T-helper 22 cell (primary cell): ENCODE data around the gene PCK1.
"Not testable (repeated sequence)": the region's sequence is repeated elsewhere in the genome, so short reads cannot be mapped to it uniquely, and the experiment has no call there.

ENCODE experiments used
- DNase-seq: peaks from one replicate; pipeline ENCODE4 v3.0.0-alpha.2; 2020; ENCODE audit warnings: low read depth

Gene PCK1

GRCh38 chr20:57560554-57561355 lies at the start of gene PCK1:
PCK1 (plus strand) TSS chr20:57561110; CDS start chr20:57561412, 302 bp downstream.
- no peak for DNase-seq

- DNase-seq: not testable (repeated sequence)
Measured at GRCh38 chr20:57511709-57512108, 49.2 kb upstream of the PCK1 start.

- no peak for DNase-seq
Measured at GRCh38 chr20:57512432-57512831, 48.5 kb upstream of the PCK1 start.

GRCh38 chr20:57513199-57513598 lies 47.7 kb upstream of the PCK1 start:
- no peak for DNase-seq

- DNase-seq: no peak
Measured at GRCh38 chr20:57514273-57514751, 46.6 kb upstream of the PCK1 start.

- no peak for DNase-seq
Measured at GRCh38 chr20:57517904-57518303, 43.0 kb upstream of the PCK1 start.

GRCh38 chr20:57522380-57523140 lies 38.4 kb upstream of the PCK1 start:
- DNase-seq: no peak

- DNase-seq: no peak
Measured at GRCh38 chr20:57523782-57524181, 37.1 kb upstream of the PCK1 start.

GRCh38 chr20:57524511-57525176 lies 36.3 kb upstream of the PCK1 start, which contains the start of gene CTCFL:
CTCFL (minus strand) TSS chr20:57525140; CDS start chr20:57524205, 935 bp downstream.
- no peak for DNase-seq

GRCh38 chr20:57525328-57526086 lies 35.4 kb upstream of the PCK1 start:
- no peak for DNase-seq

- no peak for DNase-seq
Measured at GRCh38 chr20:57526087-57526884, 34.6 kb upstream of the PCK1 start.

- no peak for DNase-seq
Measured at GRCh38 chr20:57526885-57527460, 33.9 kb upstream of the PCK1 start.

GRCh38 chr20:57527728-57528127 lies 33.2 kb upstream of the PCK1 start:
- no peak for DNase-seq

GRCh38 chr20:57528148-57528547 lies 32.8 kb upstream of the PCK1 start:
- DNase-seq: no peak

- no peak for DNase-seq
Measured at GRCh38 chr20:57529160-57529585, 31.7 kb upstream of the PCK1 start.

GRCh38 chr20:57529810-57530209 lies 31.1 kb upstream of the PCK1 start:
- DNase-seq: no peak

GRCh38 chr20:57530327-57530981 lies 30.5 kb upstream of the PCK1 start:
- DNase-seq: no peak

GRCh38 chr20:57532104-57532503 lies 28.8 kb upstream of the PCK1 start:
- no peak for DNase-seq

- DNase-seq: no peak
Measured at GRCh38 chr20:57535297-57535696, 25.6 kb upstream of the PCK1 start.

- no peak for DNase-seq
Measured at GRCh38 chr20:57536120-57536708, 24.7 kb upstream of the PCK1 start.
